Kidney (tissue), 14 donors: Measurements from ENCODE around the gene TRIM9. TPM values are rescaled to one million over a fixed set of nuclear protein-coding genes. Genes with fewer than 3 reads are reported as not detected.

Source experiments
- DNase-seq, 5 donors: peaks; one replicate each; pipeline ENCODE4 v3.0.0-alpha.2; 2013 to 2020
- FAIRE-seq: peaks from 2 replicates; lab custom pipeline; 2012; peaks lifted over from hg19 to GRCh38; lab: Jason Lieb, UNC
- H3K27ac ChIP-seq, 2 donors: one replicate each; pipeline ENCODE4 v1.7.0; 2013; ENCODE audit warnings: low read depth in 2 of 2, low read length in 2 of 2, inconsistent platforms in 1 of 2
- H3K27me3 ChIP-seq: one replicate; pipeline ENCODE4 v1.7.1; 2013; ENCODE audit warnings: low read length, inconsistent platforms; ENCODE audit not compliant: control insufficient read depth, insufficient read depth
- H3K36me3 ChIP-seq, 3 donors: one replicate each; pipeline versions ENCODE4 v1.7.0 to v1.7.1; 2013; ENCODE audit warnings: low read length in 3 of 3, control low read depth in 1 of 3, inconsistent platforms in 1 of 3; ENCODE audit not compliant: insufficient read depth in 3 of 3, control insufficient read depth in 2 of 3
- H3K4me1 ChIP-seq, 3 donors: one replicate each; pipeline versions ENCODE4 v1.7.0 to v1.7.1; 2013; ENCODE audit warnings: low read length in 3 of 3, inconsistent platforms in 1 of 3, low read depth in 1 of 3; ENCODE audit not compliant: control insufficient read depth in 2 of 3, insufficient read depth in 2 of 3
- H3K4me3 ChIP-seq, 3 donors: one replicate each; pipeline versions ENCODE4 v1.7.0 to v1.8.1; 2013; ENCODE audit warnings: low read length in 3 of 3, control low read depth in 1 of 3, inconsistent platforms in 1 of 3
- H3K9ac ChIP-seq, 3 donors: one replicate each; pipeline versions ENCODE4 v1.7.0 to v1.7.1; 2013; ENCODE audit warnings: low read length in 3 of 3, control low read depth in 1 of 3, inconsistent platforms in 1 of 3
- H3K9me3 ChIP-seq, 3 donors: one replicate each; pipeline versions ENCODE4 v1.7.0 to v1.7.1; 2013; ENCODE audit warnings: low read length in 3 of 3, control low read depth in 1 of 3, inconsistent platforms in 1 of 3; ENCODE audit not compliant: control insufficient read depth in 2 of 3, insufficient read depth in 1 of 3
- CTCF ChIP-seq: IDR thresholded peaks from 3 replicates; pipeline ENCODE4 v1.5.1; 2012; ENCODE audit warnings: mild to moderate bottlenecking, moderate library complexity, borderline replicate concordance; ENCODE audit not compliant: insufficient read depth; ENCODE audit errors: extremely low read depth
- intact Hi-C: fragments of 100-400 bp; cut with DNase I; formaldehyde crosslinking; loops from one replicate; pipeline ENCODE4 v1.11.1; 2022
- polyA plus RNA-seq: library from polyadenylated mRNA; stranded (reverse); fragments of 350-450 nt; fragmentation: Illumina TruSeq; extraction: RNeasy Lipid Tissue Mini Kit (QIAGEN cat#74804); gene quantifications from one replicate; pipeline ENCODE4 v1.2.3, GENCODE V29; 2014; ENCODE audit warnings: low read depth, low replicate concordance; ENCODE audit not compliant: insufficient read depth
- total RNA-seq: library from RNA; stranded (reverse); fragmentation: NEBNext Ultra II Directional; extraction: Animal tissue kit (Norgen Biotek cat#: 25700); gene quantifications from one replicate; pipeline ENCODE4 v1.2.1, GENCODE V29; 2021
- donor health status: control.
- donor health status: control.
- donor health status: control.
- donor health status: control.
- donor health status: control.
- donor health status: DM: yes; HTN: yes; CAD: no.
- donor health status: Normal renal cell carcinoma (clear cell type).

Gene TRIM9
- total and polyA plus RNA-seq, 2 donors from 2014 or later = 0.67 to 2.0 TPM

- DNase-seq (no peak), FAIRE-seq (no peak)
- H3K4me3 ChIP-seq = no peak overlapping the region
- peaks cover 4% of the 10 kb centered on the region for H3K27me3 ChIP-seq
- H3K4me1 ChIP-seq = peaks cover 0 to 13% (median 3%) of the 10 kb centered on the region in 3 donors
- intact Hi-C loops = no loop called here
- no peak overlapping the region for H3K9ac ChIP-seq
- no peak for TF ChIP-seq CTCF
- no peak overlapping the region for H3K27ac ChIP-seq
- H3K9me3 ChIP-seq = no peaks in the 10 kb centered on the region
- no peaks in the 10 kb centered on the region for H3K36me3 ChIP-seq
Observed at GRCh38 chr14:51096870-51097269, 2.0 kb upstream of the TRIM9 start.

- Histone ChIP-seq H3K9me3 (no peaks in the 10 kb centered on the region), H3K27ac (peak overlapping the region in 1 of 2 donors; percentile 32), H3K4me3 (peak overlapping the region; percentile 46 to 78 (median 60)), H3K4me1 (peaks cover 0 to 13% (median 3%) of the 10 kb centered on the region in 3 donors), H3K9ac (peak overlapping the region in 2 of 3 donors; percentile 3 to 57), H3K36me3 (no peaks in the 10 kb centered on the region), H3K27me3 (peaks cover 4% of the 10 kb centered on the region)
- intact Hi-C loops = no loop called here
- no peak for TF ChIP-seq CTCF
- DNase-seq = peak in 1 of 5 donors; percentile 53
- no peak for FAIRE-seq
Observed at GRCh38 chr14:51095854-51096823, 1.2 kb upstream of the TRIM9 start.

GRCh38 chr14:51094282-51094821, 553 bp downstream of the TRIM9 start:
- DNase-seq (peak in 3 of 5 donors; percentile 14 to 79 (median 22)), FAIRE-seq (no peak)
- no peak for TF ChIP-seq CTCF
- Histone ChIP-seq H3K9me3 (no peaks in the 10 kb centered on the region), H3K4me1 (peaks cover 0 to 13% (median 3%) of the 10 kb centered on the region in 3 donors), H3K27ac (no peak overlapping the region), H3K4me3 (peak overlapping the region; percentile 22 to 78 (median 51)), H3K27me3 (peaks cover 4% of the 10 kb centered on the region), H3K36me3 (no peaks in the 10 kb centered on the region), H3K9ac (peak overlapping the region in 1 of 3 donors; percentile 26)
- intact Hi-C loops = no loop called here
